ENCODE results near the gene MOXD1.

GRCh38 chr6:132423839-132424238 lies 22.6 kb upstream of the MOXD1 start:
- TF ChIP-seq ATF3 (IDR thresholded peaks at IDR 0.05; ENCODE audit: insufficient read depth, low read depth, low read length) (no peak), POLR2AphosphoS5 (IDR thresholded peaks at IDR 0.05; ENCODE audit: low read depth, low read length) (no peak), EP300 (IDR thresholded peaks at IDR 0.05; ENCODE audit: borderline replicate concordance in 1 of 2, low read depth in 2 of 2, low read length in 2 of 2) (no peak), JUND (IDR thresholded peaks at IDR 0.05; ENCODE audit: low read length) (no peak), CTCF (IDR thresholded peaks at IDR 0.05; ENCODE audit: control extremely low read depth in 1 of 3, insufficient read depth in 1 of 3, low read depth in 1 of 3, low read length in 3 of 3) (no peak), ZNF274 (IDR thresholded peaks at IDR 0.05; ENCODE audit: borderline replicate concordance, extremely low read depth, low read length) (no peak), SP1 (IDR thresholded peaks at IDR 0.05; ENCODE audit: low read depth, low read length) (no peak), POLR2A (IDR thresholded peaks at IDR 0.05; ENCODE audit: control extremely low read depth in 1 of 2, low read depth in 2 of 2, low read length in 2 of 2) (no peak), SIN3A (conservative IDR thresholded peaks at IDR 0.05 in 1 of 2, IDR thresholded peaks at IDR 0.05 in 1 of 2; ENCODE audit: low read depth in 1 of 2, low read length in 2 of 2) (no peak), MAFK (IDR thresholded peaks at IDR 0.05; ENCODE audit: low read depth, low read length) (no peak), EZH2 (IDR thresholded peaks at IDR 0.05; ENCODE audit: low read depth, low read length, severe bottlenecking) (no peak)
- TF ChIP-seq, protein P1, sequence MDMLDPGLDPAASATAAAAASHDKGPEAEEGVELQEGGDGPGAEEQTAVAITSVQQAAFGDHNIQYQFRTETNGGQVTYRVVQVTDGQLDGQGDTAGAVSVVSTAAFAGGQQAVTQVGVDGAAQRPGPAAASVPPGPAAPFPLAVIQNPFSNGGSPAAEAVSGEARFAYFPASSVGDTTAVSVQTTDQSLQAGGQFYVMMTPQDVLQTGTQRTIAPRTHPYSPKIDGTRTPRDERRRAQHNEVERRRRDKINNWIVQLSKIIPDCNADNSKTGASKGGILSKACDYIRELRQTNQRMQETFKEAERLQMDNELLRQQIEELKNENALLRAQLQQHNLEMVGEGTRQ (IDR thresholded peaks at IDR 0.05; ENCODE audit: low read length), result no peak
